H9 (cell line): Measurements from ENCODE around the gene MCEMP1. TPM values are rescaled to one million over a fixed set of nuclear protein-coding genes. Genes with fewer than 3 reads are reported as not detected.

Source experiments
- DNase-seq: peaks from one replicate; pipeline ENCODE4 v3.0.0-alpha.2; 2017
- H2AFZ ChIP-seq: one replicate; pipeline ENCODE4 v1.6.1; 2013; ENCODE audit warnings: mild to moderate bottlenecking, low read length, control low read depth, moderate library complexity
- H2AK5ac ChIP-seq: 2 replicates; pipeline ENCODE4 v1.6.1; 2013; ENCODE audit warnings: low read length, control low read depth, mixed read lengths; ENCODE audit not compliant: insufficient read length
- H2BK120ac ChIP-seq: one replicate; pipeline ENCODE4 v1.6.1; 2013; ENCODE audit warnings: low read depth, mild to moderate bottlenecking, low read length, control low read depth, inconsistent platforms; ENCODE audit not compliant: poor library complexity, severe bottlenecking
- H2BK12ac ChIP-seq: 2 replicates; pipeline ENCODE4 v1.6.1; 2013; ENCODE audit warnings: low read length, control low read depth, mixed read lengths, low read depth; ENCODE audit not compliant: insufficient read length
- H2BK15ac ChIP-seq: 2 replicates; pipeline ENCODE4 v1.6.1; 2013; ENCODE audit warnings: low read depth, low read length, control low read depth
- H2BK20ac ChIP-seq: one replicate; pipeline ENCODE4 v1.6.1; 2013; ENCODE audit warnings: low read depth, mild to moderate bottlenecking, low read length, control low read depth, inconsistent platforms; ENCODE audit not compliant: poor library complexity, severe bottlenecking
- H2BK5ac ChIP-seq: 2 replicates; pipeline ENCODE4 v1.6.1; 2013; ENCODE audit warnings: low read length, control low read depth, mixed read lengths; ENCODE audit not compliant: insufficient read length
- H3K14ac ChIP-seq: 2 replicates; pipeline ENCODE4 v1.6.1; 2013; ENCODE audit warnings: low read length, control low read depth; ENCODE audit not compliant: insufficient read depth
- H3K18ac ChIP-seq: 2 replicates; pipeline ENCODE4 v1.6.1; 2013; ENCODE audit warnings: low read depth, mild to moderate bottlenecking, mixed read lengths, low read length, control low read depth; ENCODE audit not compliant: insufficient read length
- H3K23ac ChIP-seq: 2 replicates; pipeline ENCODE4 v1.6.1; 2013; ENCODE audit warnings: low read length, control low read depth, mixed read lengths, low read depth; ENCODE audit not compliant: insufficient read length
- H3K23me2 ChIP-seq: 2 replicates; pipeline ENCODE4 v1.6.1; 2013; ENCODE audit warnings: low read depth, mild to moderate bottlenecking, mixed read lengths, low read length, control low read depth; ENCODE audit not compliant: insufficient read length, poor library complexity, severe bottlenecking
- H3K27ac ChIP-seq: 2 replicates; pipeline ENCODE4 v1.5.1; 2013; ENCODE audit warnings: low read length, control low read depth, mixed read lengths, low read depth; ENCODE audit not compliant: insufficient read length
- H3K27me3 ChIP-seq: 2 replicates; pipeline ENCODE4 v1.6.1; 2013; ENCODE audit warnings: low read length, control low read depth, inconsistent platforms; ENCODE audit not compliant: insufficient read depth
- H3K4ac ChIP-seq: 2 replicates; pipeline ENCODE4 v1.6.1; 2013; ENCODE audit warnings: low read depth, mild to moderate bottlenecking, control low read depth, inconsistent platforms, low read length, moderate library complexity
- H3K4me1 ChIP-seq: 2 replicates; pipeline ENCODE4 v1.6.1; 2013; ENCODE audit warnings: low read length, control low read depth, inconsistent platforms; ENCODE audit not compliant: insufficient read depth
- H3K4me2 ChIP-seq: 2 replicates; pipeline ENCODE4 v1.6.1; 2013; ENCODE audit warnings: low read length, control low read depth, mixed read lengths; ENCODE audit not compliant: insufficient read length, insufficient read depth
- H3K56ac ChIP-seq: 2 replicates; pipeline ENCODE4 v1.6.1; 2013; ENCODE audit warnings: low read depth, mild to moderate bottlenecking, mixed read lengths, low read length, control low read depth; ENCODE audit not compliant: insufficient read length
- H3K79me1 ChIP-seq: 2 replicates; pipeline ENCODE4 v1.6.1; 2013; ENCODE audit warnings: low read depth, mild to moderate bottlenecking, moderate library complexity, low read length, control low read depth, inconsistent platforms; ENCODE audit not compliant: insufficient read depth, poor library complexity, severe bottlenecking
- H3K79me2 ChIP-seq: 2 replicates; pipeline ENCODE4 v1.6.1; 2013; ENCODE audit warnings: low read length, control low read depth, inconsistent platforms; ENCODE audit not compliant: insufficient read depth
- H3K9ac ChIP-seq: 2 replicates; pipeline ENCODE4 v1.6.1; 2013; ENCODE audit warnings: low read length, control low read depth, mixed read lengths; ENCODE audit not compliant: insufficient read length; ENCODE audit errors: extremely low read depth
- H3K9me3 ChIP-seq: one replicate; pipeline ENCODE4 v1.6.1; 2013; ENCODE audit warnings: low read depth, low read length, inconsistent platforms; ENCODE audit not compliant: control insufficient read depth
- H3T11ph ChIP-seq: one replicate; pipeline ENCODE4 v1.6.1; 2013; ENCODE audit warnings: mild to moderate bottlenecking, low read length, control low read depth, inconsistent platforms
- H4K20me1 ChIP-seq: one replicate; pipeline ENCODE4 v1.6.1; 2013; ENCODE audit not compliant: control insufficient read depth, insufficient read length, insufficient read depth
- H4K5ac ChIP-seq: 2 replicates; pipeline ENCODE4 v1.6.1; 2013; ENCODE audit warnings: low read depth, mild to moderate bottlenecking, mixed read lengths, low read length, control low read depth; ENCODE audit not compliant: insufficient read length
- H4K8ac ChIP-seq: replicated peaks from 2 replicates; pipeline ENCODE4 v1.6.1; 2013; ENCODE audit warnings: low read length, control low read depth, mixed read lengths, low read depth; ENCODE audit not compliant: insufficient read length
- H4K91ac ChIP-seq: 2 replicates; pipeline ENCODE4 v1.6.1; 2013; ENCODE audit warnings: low read depth, mild to moderate bottlenecking, moderate library complexity, mixed read lengths, low read length, control low read depth; ENCODE audit not compliant: insufficient read length
- H3K27ac Mint-ChIP-seq, 3 experiments: 2 replicates in 2 of 3; 3 replicates in 1 of 3; pipeline ENCODE4 v1.8.0; 2020 to 2021; ENCODE audit warnings: mixed read lengths in 3 of 3, mild to moderate bottlenecking in 1 of 3, moderate library complexity in 1 of 3
- H3K27me3 Mint-ChIP-seq: 2 replicates; pipeline ENCODE4 v1.8.0; 2021; ENCODE audit warnings: low read depth, mild to moderate bottlenecking, moderate library complexity, mixed read lengths
- H3K36me3 Mint-ChIP-seq, 3 experiments: 2 replicates in 2 of 3; 3 replicates in 1 of 3; pipeline ENCODE4 v1.8.0; 2020 to 2021; ENCODE audit warnings: low read depth in 3 of 3, mixed read lengths in 3 of 3; ENCODE audit not compliant: insufficient read depth in 1 of 3
- H3K4me1 Mint-ChIP-seq, 2 experiments: 2 replicates each; pipeline ENCODE4 v1.8.0; 2020; ENCODE audit warnings: mixed read lengths in 2 of 2
- H3K4me3 Mint-ChIP-seq, 2 experiments: 2 replicates in 1 of 2; 3 replicates in 1 of 2; pipeline ENCODE4 v1.8.0; 2020 to 2021; ENCODE audit warnings: mild to moderate bottlenecking in 2 of 2, mixed read lengths in 2 of 2, moderate library complexity in 1 of 2
- H3K9me3 Mint-ChIP-seq, 2 experiments: 2 replicates in 1 of 2; 3 replicates in 1 of 2; pipeline ENCODE4 v1.8.0; 2020; ENCODE audit warnings: mild to moderate bottlenecking in 2 of 2, mixed read lengths in 2 of 2, moderate library complexity in 1 of 2
- CTCF ChIP-seq: fragments of 200-600 bp; sonication (generic); conservative IDR thresholded peaks from 3 replicates; pipeline ENCODE4 v1.8.0; 2021; ENCODE audit warnings: antibody characterized with exemption, mild to moderate bottlenecking
- WGBS: extraction: QIAGEN DNeasy Blood & Tissue Kit; methylation state at CpG from one replicate; pipeline ENCODE4 v1.1.7; 2013; ENCODE audit warnings: missing lambda C conversion rate, low lambda C conversion rate, mixed read lengths; ENCODE audit not compliant: insufficient read length; ENCODE audit errors: extremely low coverage; 5-methylcytosine and 5-hydroxymethylcytosine counted together
- total RNA-seq: library from RNA; stranded (reverse); gene quantifications from 2 replicates; pipeline ENCODE4 v1.2.1, GENCODE V29; 2021

MCEMP1 gene
- total RNA-seq, 1 experiment from 2014 or later = not detected

- Histone ChIP-seq H3K79me2 (no peaks in the 10 kb centered on the region), H2AFZ (no peak overlapping the region), H3K4ac (no peak overlapping the region), H2BK15ac (no peak overlapping the region), H3K9ac (no peak overlapping the region), H3K4me2 (no peak overlapping the region), H3K18ac (no peak overlapping the region), H3T11ph (no peak overlapping the region), H4K20me1 (no peaks in the 10 kb centered on the region), H3K27ac (no peak overlapping the region), H2BK20ac (no peak overlapping the region), H3K4me1 (no peaks in the 10 kb centered on the region; the same call in 1 of the 2 replicates), H2BK12ac (no peak overlapping the region), H2BK120ac (no peak overlapping the region), H3K23ac (no peak overlapping the region), H4K8ac (no peak overlapping the region), H3K56ac (no peak overlapping the region), H2BK5ac (no peak overlapping the region), H3K23me2 (no peaks in the 10 kb centered on the region), H3K27me3 (no peaks in the 10 kb centered on the region), H3K9me3 (no peaks in the 10 kb centered on the region), H4K91ac (no peak overlapping the region), H2AK5ac (no peak overlapping the region), H4K5ac (no peak overlapping the region), H3K79me1 (no peaks in the 10 kb centered on the region), H3K14ac (no peak overlapping the region)
- DNase-seq = no peak
- Mint-ChIP-seq H3K9me3 (no peaks in the 10 kb centered on the region), H3K27ac (no peak overlapping the region), H3K4me3 (no peak overlapping the region), H3K27me3 (peaks cover 63% of the 10 kb centered on the region), H3K4me1 (peaks cover 8 to 28% of the 10 kb centered on the region in 2 experiments), H3K36me3 (no peaks in the 10 kb centered on the region; a peak in 1 of 7 replicates)
- no CpG with 5 or more reads among the region's 15 CpGs for WGBS
- TF ChIP-seq CTCF = no peak
These were observed 22.8 kb downstream of the MCEMP1 start for GRCh38 chr19:7699417-7700401.
